Measurements from ENCODE around the gene GPR132.

DNA sequence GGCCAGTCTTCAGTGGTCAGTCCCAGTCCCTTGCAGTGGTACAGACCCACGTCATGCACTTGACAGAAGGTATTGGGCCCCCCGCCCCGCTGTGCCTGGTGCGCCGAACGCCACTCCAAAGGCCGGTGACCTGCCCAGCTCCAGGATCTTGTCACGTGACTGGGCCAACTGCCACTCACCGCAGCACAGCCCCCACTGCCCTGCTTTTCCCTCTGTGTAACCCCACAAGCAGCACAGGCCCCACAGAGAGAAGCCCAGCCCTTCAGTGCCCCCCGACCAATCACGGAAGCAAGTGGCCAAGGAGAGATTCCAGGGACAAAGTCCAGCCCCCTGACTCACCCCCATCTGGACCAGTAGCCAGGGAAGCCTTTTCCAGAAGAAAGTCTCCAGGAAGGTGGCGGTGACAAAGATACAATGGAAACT is 498 bp downstream of the GPR132 start:
- TF ChIP-seq ZNF274 (IDR thresholded peaks at IDR 0.05; ENCODE audit: low read depth, low read length) (no peak), EZH2 (IDR thresholded peaks at IDR 0.05) (no peak), SRF (IDR thresholded peaks at IDR 0.05; ENCODE audit: low read depth) (no peak), SP1 (IDR thresholded peaks at IDR 0.05; ENCODE audit: low read depth) (no peak), ELF1 (IDR thresholded peaks at IDR 0.05; ENCODE audit: borderline replicate concordance, low read depth) (no peak), CEBPB (IDR thresholded peaks at IDR 0.05; ENCODE audit: low read depth) (no peak)
- TF ChIP-seq, protein P1, sequence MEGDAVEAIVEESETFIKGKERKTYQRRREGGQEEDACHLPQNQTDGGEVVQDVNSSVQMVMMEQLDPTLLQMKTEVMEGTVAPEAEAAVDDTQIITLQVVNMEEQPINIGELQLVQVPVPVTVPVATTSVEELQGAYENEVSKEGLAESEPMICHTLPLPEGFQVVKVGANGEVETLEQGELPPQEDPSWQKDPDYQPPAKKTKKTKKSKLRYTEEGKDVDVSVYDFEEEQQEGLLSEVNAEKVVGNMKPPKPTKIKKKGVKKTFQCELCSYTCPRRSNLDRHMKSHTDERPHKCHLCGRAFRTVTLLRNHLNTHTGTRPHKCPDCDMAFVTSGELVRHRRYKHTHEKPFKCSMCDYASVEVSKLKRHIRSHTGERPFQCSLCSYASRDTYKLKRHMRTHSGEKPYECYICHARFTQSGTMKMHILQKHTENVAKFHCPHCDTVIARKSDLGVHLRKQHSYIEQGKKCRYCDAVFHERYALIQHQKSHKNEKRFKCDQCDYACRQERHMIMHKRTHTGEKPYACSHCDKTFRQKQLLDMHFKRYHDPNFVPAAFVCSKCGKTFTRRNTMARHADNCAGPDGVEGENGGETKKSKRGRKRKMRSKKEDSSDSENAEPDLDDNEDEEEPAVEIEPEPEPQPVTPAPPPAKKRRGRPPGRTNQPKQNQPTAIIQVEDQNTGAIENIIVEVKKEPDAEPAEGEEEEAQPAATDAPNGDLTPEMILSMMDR (IDR thresholded peaks at IDR 0.05 in 2 of 3, conservative IDR thresholded peaks at IDR 0.05 in 1 of 3; ENCODE audit: borderline replicate concordance in 1 of 3, insufficient read depth in 1 of 3, low read depth in 2 of 3, low read length in 2 of 3) = no peak
